Kidney (tissue), 14 donors: ENCODE results near the gene QDPR. TPM values are rescaled to one million over a fixed set of nuclear protein-coding genes. Genes with fewer than 3 reads are reported as not detected.

Source experiments
- DNase-seq, 5 donors: peaks; one replicate each; pipeline ENCODE4 v3.0.0-alpha.2; 2013 to 2020
- FAIRE-seq: peaks from 2 replicates; lab custom pipeline; 2012; peaks lifted over from hg19 to GRCh38; lab: Jason Lieb, UNC
- H3K27ac ChIP-seq, 2 donors: one replicate each; pipeline ENCODE4 v1.7.0; 2013; ENCODE audit warnings: low read depth in 2 of 2, low read length in 2 of 2, inconsistent platforms in 1 of 2
- H3K27me3 ChIP-seq: one replicate; pipeline ENCODE4 v1.7.1; 2013; ENCODE audit warnings: low read length, inconsistent platforms; ENCODE audit not compliant: control insufficient read depth, insufficient read depth
- H3K36me3 ChIP-seq, 3 donors: one replicate each; pipeline versions ENCODE4 v1.7.0 to v1.7.1; 2013; ENCODE audit warnings: low read length in 3 of 3, control low read depth in 1 of 3, inconsistent platforms in 1 of 3; ENCODE audit not compliant: insufficient read depth in 3 of 3, control insufficient read depth in 2 of 3
- H3K4me1 ChIP-seq, 3 donors: one replicate each; pipeline versions ENCODE4 v1.7.0 to v1.7.1; 2013; ENCODE audit warnings: low read length in 3 of 3, inconsistent platforms in 1 of 3, low read depth in 1 of 3; ENCODE audit not compliant: control insufficient read depth in 2 of 3, insufficient read depth in 2 of 3
- H3K4me3 ChIP-seq, 3 donors: one replicate each; pipeline versions ENCODE4 v1.7.0 to v1.8.1; 2013; ENCODE audit warnings: low read length in 3 of 3, control low read depth in 1 of 3, inconsistent platforms in 1 of 3
- H3K9ac ChIP-seq, 3 donors: one replicate each; pipeline versions ENCODE4 v1.7.0 to v1.7.1; 2013; ENCODE audit warnings: low read length in 3 of 3, control low read depth in 1 of 3, inconsistent platforms in 1 of 3
- H3K9me3 ChIP-seq, 3 donors: one replicate each; pipeline versions ENCODE4 v1.7.0 to v1.7.1; 2013; ENCODE audit warnings: low read length in 3 of 3, control low read depth in 1 of 3, inconsistent platforms in 1 of 3; ENCODE audit not compliant: control insufficient read depth in 2 of 3, insufficient read depth in 1 of 3
- intact Hi-C: fragments of 100-400 bp; cut with DNase I; formaldehyde crosslinking; loops from one replicate; pipeline ENCODE4 v1.11.1; 2022
- polyA plus RNA-seq: library from polyadenylated mRNA; stranded (reverse); fragments of 350-450 nt; fragmentation: Illumina TruSeq; extraction: RNeasy Lipid Tissue Mini Kit (QIAGEN cat#74804); gene quantifications from one replicate; pipeline ENCODE4 v1.2.3, GENCODE V29; 2014; ENCODE audit warnings: low read depth, low replicate concordance; ENCODE audit not compliant: insufficient read depth
- total RNA-seq: library from RNA; stranded (reverse); fragmentation: NEBNext Ultra II Directional; extraction: Animal tissue kit (Norgen Biotek cat#: 25700); gene quantifications from one replicate; pipeline ENCODE4 v1.2.1, GENCODE V29; 2021
- TF ChIP-seq, protein P1 (sequence below): IDR thresholded peaks from 3 replicates; pipeline ENCODE4 v1.5.1; 2012; ENCODE audit warnings: mild to moderate bottlenecking, moderate library complexity, borderline replicate concordance; ENCODE audit not compliant: insufficient read depth; ENCODE audit errors: extremely low read depth
- donor health status: control.
- donor health status: control.
- donor health status: control.
- donor health status: control.
- donor health status: control.
- donor health status: DM: yes; HTN: yes; CAD: no.
- donor health status: Normal renal cell carcinoma (clear cell type).

The QDPR gene
- total and polyA plus RNA-seq, 2 donors from 2014 or later, result 33.5 to 208 TPM

DNA sequence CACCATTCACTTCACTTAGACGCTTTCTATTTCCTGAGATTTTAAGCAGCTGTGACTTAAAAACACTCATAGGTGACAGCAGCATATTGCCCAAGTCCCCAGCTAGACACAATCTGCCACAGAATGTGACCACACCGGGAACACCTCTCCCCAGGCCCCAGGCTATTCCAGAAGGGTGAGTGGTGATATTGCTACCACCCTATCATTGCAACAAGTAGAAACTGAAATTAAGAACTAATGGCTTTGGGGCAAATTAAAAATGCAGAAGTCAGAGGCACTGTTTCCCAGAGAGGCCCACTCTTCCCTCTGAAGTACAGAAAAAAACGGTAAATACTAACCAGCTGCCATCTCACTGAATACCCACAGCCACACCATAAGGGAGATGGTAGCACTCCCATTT is 35.0 kb downstream of the QDPR start:
- Histone ChIP-seq H3K36me3 (no peaks in the 10 kb centered on the region), H3K27me3 (no peaks in the 10 kb centered on the region), H3K4me3 (no peak overlapping the region), H3K4me1 (no peaks in the 10 kb centered on the region), H3K27ac (no peak overlapping the region), H3K9me3 (peaks cover 0 to 6% (median 0%) of the 10 kb centered on the region in 3 donors), H3K9ac (no peak overlapping the region)
- intact Hi-C loops, result no loop called here
- no peak for DNase-seq
- no peak for FAIRE-seq
- TF ChIP-seq, protein P1, sequence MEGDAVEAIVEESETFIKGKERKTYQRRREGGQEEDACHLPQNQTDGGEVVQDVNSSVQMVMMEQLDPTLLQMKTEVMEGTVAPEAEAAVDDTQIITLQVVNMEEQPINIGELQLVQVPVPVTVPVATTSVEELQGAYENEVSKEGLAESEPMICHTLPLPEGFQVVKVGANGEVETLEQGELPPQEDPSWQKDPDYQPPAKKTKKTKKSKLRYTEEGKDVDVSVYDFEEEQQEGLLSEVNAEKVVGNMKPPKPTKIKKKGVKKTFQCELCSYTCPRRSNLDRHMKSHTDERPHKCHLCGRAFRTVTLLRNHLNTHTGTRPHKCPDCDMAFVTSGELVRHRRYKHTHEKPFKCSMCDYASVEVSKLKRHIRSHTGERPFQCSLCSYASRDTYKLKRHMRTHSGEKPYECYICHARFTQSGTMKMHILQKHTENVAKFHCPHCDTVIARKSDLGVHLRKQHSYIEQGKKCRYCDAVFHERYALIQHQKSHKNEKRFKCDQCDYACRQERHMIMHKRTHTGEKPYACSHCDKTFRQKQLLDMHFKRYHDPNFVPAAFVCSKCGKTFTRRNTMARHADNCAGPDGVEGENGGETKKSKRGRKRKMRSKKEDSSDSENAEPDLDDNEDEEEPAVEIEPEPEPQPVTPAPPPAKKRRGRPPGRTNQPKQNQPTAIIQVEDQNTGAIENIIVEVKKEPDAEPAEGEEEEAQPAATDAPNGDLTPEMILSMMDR, result no peak

DNA sequence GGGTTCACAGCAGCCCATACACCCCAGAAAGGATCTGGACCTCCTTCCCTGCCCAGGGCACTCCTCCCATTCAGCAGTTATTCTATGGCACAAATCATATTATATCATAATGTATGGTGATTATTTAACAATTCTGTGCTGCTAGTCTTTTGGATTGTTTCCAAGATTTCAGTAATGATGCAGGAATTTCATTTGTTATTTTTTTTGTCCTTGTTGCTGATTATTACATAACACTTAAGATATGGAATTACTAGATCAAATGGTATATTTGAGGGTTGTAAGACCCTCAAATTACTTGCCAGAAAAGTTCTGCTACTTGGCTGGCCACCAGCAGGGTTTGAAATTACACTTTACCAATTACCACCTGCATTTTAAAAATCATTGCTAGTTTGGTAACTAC is 36.4 kb downstream of the QDPR start:
- H3K27me3 ChIP-seq, result no peaks in the 10 kb centered on the region
- no peak for FAIRE-seq
- no peak overlapping the region for H3K27ac ChIP-seq
- H3K9me3 ChIP-seq, result no peaks in the 10 kb centered on the region
- H3K36me3 ChIP-seq, result no peaks in the 10 kb centered on the region
- no peak for DNase-seq
- no peak overlapping the region for H3K9ac ChIP-seq
- no peak overlapping the region for H3K4me3 ChIP-seq
- intact Hi-C loops, result no loop called here
- no peaks in the 10 kb centered on the region for H3K4me1 ChIP-seq
- TF ChIP-seq, protein P1, result no peak

DNA sequence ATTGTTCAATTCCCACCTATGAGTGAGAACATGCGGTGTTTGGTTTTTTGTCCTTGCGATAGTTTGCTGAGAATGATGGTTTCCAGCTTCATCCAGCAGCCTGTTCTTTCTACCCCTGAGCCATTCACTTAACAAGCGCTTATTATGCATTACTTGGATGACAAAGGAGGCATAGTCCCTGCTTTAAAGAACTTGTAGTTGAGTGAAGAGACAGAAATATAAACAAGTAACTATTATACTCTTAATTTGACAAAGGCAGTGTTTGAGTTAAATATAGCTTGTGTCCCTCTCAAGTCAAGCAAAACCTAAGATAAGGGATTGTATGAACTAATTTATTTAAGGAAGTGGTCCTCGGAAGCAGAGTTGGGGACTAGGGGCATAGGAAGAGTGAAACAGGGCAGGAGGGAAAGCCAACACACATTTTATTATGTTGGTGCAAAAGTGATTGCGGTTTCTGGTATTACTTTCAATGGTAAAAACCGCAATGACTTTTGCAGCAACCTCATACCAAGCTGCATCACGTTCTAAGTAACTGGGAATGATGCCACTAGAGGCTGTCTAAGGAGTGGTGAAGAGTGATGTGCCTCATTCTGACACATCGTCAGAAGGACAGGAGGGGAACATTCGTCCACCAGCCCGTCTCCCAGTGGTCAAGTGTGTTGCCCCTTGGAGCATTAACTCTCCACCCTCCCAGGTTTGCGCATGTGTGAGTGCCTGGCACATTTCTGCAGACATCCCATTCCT is 41.8 kb downstream of the QDPR start:
- no peaks in the 10 kb centered on the region for H3K9me3 ChIP-seq
- TF ChIP-seq, protein P1, result no peak
- DNase-seq (no peak), FAIRE-seq (no peak)
- no peak overlapping the region for H3K4me3 ChIP-seq
- H3K27ac ChIP-seq, result no peak overlapping the region
- no peaks in the 10 kb centered on the region for H3K36me3 ChIP-seq
- intact Hi-C loops, result no loop called here
- H3K27me3 ChIP-seq, result no peaks in the 10 kb centered on the region
- H3K4me1 ChIP-seq, result no peaks in the 10 kb centered on the region
- H3K9ac ChIP-seq, result no peak overlapping the region
